EL (cell line): Measurements from ENCODE around the gene UNK.

ENCODE experiments used
- DNase-seq: peaks from one replicate; pipeline ENCODE4 v3.0.0-alpha.2; 2016

UNK gene

DNA sequence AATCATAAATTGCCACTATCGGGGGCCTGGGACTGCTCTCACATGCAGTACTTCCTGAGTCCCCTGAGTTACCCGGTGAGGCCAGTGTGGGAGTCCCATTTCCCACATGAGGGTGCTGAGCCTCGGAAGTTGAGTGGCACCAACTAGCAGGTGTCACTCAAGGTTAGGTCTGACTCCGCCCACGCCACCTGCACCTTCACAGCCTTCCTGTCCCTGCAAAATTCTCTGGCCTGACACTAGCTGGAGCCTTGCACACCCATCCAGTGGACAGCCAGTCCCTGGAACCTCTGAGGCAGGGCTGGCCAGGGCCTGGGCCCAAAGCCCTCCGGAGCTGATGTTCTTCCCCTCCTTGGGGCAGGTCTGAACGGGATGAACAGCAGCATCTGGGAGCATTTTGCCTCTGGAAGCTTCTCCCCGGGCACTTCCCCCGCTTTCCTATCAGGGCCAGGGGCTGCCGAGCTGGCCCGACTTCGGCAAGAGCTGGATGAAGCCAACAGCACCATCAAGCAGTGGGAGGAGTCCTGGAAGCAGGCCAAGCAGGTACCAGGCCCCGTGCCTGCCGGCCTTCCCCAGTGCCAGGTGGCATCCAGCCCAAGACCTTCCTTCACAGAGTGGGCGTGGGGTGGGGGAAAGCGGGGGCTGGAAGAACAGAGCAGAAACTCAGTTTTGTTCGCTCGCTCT, 37.7 kb downstream of the UNK start:
- DNase-seq: no peak

DNA sequence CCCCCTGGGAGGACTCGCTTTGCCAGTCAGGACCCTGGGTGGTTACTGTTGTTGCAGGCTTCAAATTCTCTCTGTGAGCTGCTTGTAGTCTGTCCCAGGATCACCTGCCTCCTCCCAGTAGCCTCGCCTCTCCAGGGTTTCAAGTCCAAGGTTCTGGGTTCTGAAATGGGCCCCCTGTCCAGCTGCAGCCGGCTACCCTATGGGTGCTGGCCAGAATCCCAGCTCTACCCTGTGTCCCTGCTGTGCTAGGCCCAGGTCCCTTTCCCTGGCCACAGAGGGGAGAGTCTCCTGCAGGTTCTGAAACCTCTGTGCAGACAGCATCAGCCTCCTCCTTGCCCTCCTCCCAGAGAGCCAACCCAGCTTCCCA, 38.2 kb downstream of the UNK start:
- DNase-seq: no peak

DNA sequence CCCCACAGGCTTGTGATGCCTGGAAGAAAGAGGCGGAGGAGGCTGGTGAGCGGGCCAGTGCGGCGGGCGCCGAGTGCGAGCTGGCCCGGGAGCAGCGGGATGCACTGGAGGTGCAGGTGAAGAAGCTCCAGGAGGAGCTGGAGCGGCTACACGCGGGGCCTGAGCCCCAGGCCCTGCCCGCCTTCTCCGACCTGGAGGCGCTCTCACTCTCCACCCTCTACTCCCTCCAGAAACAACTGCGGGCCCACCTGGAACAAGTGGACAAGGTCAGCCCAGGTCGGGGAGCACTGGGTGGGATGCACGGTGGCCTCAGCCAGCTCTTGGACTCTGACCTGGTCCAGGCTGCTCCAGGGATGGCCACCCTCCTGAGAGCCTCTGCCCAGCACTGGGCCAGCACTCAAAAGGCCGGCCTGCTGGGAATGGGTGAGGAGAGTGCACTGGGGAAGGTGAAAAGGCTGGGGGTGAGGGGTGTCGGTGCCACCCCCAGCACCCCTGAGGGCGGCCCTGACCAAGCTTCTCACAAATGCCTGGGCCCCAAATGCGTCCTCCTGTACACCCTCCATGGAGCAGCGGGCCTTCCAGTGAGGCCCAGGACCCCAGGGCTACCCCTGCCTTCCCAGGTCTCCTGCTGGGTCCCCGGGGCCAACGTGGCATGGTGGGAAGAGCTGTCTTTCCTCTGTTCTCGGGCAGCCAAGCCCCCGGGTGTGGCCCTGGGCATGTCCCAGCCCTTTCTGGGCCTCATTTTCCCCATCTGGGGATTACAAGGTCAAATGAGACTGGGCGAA, 38.8 kb downstream of the UNK start:
- no peak for DNase-seq

DNA sequence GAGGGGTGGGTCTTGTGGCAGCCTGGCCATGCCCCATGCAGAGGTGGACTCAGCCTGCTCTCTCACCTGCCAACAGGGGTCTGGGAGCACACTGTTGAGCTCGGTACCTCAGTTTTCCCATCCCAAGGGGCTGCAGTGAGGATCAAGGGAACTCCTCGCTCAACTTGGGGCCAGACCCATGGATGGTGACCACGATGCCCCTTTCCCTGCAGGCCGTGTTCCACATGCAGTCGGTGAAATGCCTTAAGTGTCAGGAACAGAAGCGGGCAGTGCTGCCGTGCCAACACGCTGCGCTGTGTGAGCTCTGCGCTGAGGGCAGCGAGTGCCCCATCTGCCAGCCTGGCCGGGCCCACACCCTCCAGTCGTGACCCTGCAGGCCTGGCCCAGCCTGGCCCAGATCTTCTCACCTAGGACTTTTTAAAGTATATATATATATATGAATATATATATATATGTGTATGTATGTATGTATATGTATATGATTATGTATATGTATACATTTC, 39.5 kb downstream of the UNK start:
- DNase-seq: no peak

DNA sequence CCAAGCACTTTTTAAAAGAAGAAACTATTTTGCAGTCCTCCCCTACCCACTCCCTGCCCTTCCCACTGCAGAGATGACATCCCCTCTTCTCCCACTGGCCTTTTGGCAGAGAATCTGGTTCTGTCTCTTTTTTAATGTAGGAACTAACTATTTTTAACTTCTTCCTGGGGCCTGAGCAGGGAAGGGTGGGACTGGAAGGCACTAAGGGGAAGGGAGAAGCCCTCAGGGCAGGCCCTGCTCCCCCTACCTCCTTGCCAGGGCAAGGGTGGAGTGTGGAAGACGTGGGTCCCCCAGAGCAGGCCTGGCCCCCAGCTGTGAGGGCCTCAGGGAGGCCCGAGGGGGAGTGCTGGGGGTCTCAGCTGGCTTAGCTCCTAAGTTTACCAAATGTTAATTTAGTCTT, 40.1 kb downstream of the UNK start:
- DNase-seq: no peak

DNA sequence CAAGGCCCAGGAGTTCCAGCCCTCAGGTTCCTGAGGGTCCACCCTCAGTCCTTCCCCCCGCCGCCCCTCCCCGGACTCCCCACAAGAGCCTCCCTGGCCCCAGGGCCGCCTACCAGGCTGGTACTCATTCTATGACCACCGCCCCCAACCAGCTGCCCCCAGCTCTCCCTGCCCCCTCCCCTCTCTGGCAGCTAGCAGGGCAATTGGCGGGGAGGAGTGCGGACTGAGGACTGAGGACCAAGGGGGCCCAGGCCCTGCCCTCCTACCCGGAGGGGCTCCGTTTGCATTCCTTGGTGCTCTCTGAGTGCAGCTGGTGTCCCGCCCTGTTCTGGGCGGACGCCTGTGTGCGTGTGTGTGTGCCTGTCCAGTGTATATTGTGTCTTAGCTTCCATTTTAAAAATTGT, 40.5 kb downstream of the UNK start:
- no peak for DNase-seq

DNA sequence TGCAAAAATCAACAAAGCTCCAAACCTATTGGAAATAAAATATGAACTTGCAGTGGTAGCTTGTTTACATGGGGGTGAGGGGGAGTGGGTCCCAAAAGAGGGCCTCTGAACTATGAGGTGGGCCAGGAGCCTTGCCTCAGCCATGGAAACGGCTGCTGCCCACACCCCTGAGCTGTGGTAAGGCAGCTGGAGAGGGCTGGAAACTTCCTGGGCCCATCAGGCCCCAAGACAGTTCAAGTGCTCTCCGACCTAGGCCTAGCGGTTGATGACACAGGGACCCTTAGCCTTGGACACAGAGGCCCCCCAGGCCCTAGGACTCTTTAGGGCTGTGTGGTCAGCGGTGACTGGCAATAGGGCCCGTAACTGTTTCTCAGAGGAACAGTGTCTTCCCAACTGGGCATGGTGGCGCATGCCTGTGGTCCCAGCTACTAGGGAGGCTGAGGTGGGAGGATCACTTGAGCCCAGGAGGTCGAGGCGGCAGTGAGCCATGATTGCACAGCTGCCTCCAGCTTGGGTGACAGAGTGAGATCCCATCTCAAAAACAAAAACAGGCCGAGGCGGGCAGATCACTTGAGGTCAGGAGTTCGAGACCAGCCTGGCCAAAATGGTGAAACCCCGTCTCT, 41.3 kb downstream of the UNK start:
- DNase-seq: no peak

DNA sequence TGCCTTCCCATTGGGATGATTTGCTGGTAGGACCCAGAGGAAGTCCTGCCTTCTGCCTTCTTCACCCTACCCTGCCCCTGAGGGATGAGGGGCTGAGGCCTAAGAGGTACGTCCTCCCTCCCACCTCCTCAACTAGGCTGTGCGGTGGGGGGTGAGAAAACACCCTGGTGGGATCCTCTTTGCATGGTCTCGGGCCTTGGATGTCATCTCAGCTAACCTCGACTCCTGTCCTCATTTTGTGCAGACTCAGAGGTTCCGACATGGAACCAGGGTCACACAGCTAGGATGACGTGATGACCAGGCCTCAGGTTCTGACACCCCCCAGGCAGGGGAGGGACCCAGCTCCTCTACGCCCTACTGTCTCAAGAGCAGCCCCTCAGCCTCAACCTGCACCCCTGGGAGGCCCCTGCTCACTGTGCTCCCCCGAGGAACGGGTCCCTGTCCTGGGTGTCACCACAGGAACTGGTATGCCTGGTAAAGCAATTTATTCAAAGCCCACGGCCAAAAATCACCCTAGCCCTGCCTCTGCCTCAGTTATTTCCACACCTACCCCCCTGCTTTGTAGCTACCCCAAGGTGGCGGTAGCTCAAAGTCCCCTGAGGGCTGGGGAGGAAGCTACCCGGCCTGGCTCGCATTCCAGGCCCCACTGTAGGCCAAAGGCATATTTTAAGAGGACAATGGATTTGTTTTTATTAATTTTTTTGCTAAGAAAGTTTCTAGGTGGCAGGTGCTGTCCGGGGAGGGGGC, 42.1 kb downstream of the UNK start:
- no peak for DNase-seq

DNA sequence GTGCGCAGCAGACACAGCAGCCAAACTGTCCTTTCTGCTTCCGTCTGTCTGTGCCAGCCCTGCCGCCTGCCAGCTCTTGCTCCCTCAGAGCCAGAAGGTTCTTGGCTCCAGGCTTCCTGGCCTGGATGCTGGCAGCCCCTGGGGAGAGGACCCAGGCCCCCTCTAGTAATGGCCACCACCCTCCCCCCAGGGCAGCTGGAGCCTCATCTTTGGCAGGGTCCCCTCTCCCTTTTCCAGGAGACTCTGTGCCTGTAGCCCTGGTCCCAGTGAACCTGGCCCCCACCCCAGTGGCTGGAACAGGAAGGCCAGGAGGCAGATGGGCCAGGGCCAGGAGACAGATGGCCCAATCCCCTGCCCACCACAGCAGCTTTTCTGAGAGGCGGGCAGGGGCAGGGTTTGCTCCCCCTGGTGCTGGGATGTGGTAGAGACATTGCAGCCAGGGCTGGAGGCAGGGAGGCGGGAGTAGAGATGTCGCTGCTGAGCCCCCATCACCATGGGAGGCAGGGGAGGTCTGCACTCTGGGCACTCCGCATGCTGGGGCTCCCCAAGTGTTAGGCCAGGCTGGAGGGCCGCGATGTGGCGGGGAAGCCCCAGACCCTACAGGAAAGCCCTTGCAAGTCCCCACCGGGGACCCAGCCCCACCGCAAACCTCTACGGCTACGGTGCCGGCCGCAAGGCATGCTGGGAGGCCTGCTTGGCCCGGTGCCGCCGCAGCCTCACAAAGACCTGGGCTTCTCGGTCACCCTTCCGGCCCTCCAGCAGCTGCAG, 42.9 kb downstream of the UNK start:
- peak; percentile 45 for DNase-seq

DNA sequence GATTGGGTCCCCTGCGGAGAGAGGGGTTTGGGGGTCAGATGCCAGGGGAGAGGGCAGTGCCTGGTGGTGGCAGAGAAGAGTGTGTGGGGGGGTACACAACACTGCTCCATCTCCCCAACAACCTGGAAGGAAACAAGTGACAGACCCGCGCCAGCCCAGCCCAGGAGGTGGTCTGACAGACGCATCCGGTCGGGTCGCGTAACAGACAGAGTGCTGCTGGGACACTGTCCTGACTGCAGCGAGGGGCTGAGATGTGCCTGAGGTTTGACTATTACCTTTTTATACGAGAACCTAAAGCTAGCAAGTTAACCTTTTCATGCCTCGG, 43.4 kb downstream of the UNK start:
- DNase-seq: no peak

DNA sequence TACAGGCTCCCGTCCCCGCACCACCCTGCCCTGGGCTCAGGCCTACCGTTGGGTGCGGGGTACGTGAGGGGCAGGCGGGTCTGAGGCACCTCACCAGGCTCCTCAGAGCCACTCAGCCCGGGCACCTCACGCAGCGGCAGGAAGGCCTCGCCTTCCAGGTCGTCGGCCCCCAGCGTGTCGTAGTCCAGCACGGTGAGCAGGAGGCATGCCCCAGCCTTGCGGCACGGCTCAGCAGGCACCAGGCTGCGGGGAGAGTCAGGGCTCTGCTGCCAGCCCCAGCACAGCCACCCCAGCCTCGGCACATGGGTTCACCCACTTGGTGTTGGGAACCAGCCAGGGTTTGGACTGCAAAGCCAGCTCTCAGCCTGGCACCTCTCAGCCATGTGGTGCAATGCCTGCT, 44.1 kb downstream of the UNK start:
- no peak for DNase-seq

DNA sequence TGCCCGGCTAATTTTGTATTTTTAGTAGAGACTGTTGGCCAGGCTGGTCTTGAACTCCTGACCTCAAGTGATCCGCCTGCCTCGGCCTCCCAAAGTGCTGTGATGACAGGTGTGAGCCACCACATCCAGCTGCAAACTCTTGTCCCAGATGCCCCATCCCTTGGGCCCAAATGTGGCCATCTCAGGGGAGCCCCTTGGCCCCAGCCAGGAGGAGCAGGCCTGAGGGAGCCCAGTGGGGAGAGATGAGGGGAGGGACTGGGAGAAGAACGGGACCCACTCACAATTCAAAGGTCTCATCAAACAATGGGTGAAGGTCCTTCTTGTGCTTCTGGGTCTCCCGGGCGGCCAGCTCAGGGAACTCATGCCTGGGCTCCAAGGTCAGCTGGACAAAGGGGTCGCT, 45.1 kb downstream of the UNK start:
- no peak for DNase-seq

DNA sequence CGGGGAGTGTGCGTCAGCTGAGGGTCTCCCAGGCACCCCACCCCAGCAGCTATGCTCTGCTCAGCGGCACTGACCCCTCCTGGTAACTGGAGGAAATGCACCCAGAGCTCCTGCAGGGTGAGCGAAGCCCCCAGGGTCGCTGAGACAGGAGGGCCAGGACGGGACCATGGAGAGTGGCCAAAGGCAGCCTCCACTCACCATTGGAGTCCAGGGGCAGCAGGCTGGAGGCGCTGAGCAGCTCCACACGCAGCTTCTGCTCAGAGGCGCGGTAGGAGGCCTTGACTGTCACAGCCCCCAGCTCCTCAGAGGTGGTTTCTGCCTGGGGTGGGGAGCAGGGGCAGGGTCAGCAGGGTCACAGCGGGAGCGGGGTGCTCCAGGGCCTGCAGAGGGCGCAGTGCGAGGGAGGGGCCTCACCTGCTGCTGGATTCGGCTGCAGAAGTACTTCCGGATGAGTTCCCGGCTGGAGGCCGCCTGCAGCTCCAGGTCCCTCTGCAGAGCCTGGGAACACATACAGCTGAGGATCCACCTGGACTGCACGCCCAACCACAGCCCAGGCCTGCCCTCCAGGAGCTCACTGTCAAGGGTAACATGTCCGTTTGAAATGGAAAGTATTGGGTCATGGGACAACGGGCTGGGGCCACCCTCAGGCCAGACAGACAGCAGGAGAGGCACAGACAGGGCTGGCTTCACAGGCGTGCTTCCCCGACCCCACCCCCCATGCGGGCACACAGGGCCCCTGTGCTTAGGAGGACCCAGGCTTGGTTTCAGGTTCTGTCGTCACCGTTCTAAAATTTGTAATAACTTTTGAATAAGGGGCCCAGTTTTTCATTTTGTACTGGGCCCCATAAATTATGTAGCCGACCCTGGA, 45.8 kb downstream of the UNK start:
- DNase-seq: no peak

DNA sequence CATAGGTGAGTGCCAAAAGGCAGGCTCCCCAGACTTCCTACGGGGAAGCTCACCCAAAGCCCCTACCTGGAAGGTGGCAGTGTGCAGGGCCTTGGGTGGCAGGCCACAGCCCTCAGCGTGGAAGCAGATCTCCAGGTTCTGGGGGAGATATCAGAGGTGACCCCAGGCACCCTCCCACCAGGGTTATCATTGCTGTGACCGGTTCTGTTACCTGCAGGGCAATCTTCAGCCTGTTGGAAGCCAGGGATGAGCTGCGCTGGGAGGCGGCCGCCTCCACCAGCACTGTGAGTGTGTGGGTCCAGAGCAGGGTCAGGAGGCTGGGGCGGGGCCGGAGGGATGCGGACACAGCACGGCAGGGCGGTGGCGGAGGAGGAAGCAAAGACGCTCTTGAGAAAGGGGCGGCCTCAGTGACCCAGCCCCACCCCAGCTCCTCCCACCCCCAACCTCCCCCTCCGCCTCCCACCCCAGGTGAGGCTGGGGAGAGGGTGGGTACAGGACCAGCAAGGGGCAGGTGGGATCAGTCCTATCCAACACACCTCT, 46.5 kb downstream of the UNK start:
- DNase-seq: no peak

DNA sequence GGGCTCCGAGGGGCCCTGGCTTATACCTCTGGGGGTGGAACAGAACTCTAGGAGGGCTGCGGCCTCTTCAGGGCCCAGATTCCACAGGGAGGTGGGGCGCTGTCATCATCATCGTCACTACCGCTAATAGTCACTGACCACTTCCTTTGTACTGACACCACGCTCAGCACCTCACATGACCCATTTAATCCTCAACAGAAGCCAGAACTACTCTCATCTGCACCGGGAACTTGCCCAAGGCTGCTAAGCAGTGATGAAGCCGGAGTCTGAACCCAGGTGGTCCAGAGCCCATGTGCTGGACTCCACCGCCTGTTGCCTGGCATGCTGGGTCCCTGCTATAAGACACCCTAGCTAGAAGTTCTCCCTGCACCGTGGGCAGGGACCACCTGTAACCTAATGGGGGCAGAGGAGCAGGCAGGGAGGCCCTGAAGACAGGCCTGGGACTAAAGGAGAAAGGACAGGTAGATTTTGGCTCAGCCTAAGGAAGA, 47.6 kb downstream of the UNK start:
- peak; percentile 88 for DNase-seq

DNA sequence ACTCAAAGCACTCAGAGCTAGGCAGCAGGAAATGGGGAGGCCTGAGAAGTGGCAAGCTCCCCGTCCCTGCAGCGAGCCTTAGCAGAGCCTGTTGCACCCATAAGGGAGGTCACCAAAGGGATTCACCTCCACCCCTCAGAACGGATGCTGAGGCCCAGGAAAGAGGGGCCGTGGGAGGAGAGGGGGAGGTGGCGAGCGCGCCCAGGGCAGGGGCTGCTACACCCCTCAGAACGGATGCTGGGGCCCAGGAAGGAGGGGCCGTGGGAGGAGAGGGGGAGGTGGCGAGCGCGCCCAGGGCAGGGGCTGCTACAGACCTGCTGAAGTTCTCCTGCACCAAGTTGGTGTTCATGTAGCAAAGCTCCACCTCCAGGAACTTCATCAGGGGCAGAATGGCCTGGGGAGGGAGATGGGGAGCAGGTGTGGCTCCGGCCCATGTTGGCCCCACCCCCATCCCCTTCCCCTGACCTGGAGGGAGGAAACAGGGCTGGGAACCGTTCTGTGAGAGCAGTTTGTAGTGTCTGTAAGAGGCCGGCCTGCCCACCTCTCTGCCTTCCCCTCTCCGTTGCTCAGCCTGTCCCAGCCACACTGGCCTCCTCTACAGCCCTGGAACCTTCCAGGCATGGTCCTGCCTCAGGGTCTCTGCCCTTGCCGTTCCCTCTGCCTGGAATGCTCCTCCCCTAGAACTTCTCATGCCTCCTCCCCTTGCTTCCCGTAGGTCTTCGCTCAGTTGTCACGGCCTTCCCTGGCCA, 48.2 kb downstream of the UNK start:
- no peak for DNase-seq

DNA sequence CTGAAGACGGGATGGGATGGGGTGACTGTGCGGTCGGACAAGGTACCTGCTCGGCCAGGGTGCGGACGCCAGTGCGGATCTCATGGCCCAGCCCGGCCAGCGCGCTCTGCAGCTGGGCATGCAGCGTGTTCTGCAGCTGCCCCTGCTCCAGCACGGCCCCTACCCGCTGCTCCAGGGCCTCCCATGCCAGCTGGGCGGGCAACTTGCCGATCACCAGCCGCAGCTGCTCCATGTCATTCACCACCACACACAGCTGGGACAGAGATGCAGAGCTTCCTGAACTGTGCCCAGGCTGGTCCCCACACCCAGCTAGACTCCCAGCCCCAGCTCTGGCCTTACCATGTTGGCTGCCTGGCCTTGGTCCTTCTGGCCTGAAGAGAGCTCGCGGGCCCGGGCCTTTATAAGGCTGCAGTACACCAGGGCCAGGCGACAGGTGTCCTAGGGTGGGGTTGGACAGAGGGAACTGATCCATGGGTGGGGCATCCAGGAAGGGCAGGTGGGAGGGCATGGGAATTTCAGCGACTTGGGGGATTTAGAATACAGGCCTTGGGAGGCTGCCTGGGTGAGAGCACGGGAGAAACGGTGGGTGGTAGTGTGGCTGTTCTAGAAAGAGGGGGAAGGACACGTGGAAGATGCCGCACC, 49.8 kb downstream of the UNK start:
- no peak for DNase-seq

DNA sequence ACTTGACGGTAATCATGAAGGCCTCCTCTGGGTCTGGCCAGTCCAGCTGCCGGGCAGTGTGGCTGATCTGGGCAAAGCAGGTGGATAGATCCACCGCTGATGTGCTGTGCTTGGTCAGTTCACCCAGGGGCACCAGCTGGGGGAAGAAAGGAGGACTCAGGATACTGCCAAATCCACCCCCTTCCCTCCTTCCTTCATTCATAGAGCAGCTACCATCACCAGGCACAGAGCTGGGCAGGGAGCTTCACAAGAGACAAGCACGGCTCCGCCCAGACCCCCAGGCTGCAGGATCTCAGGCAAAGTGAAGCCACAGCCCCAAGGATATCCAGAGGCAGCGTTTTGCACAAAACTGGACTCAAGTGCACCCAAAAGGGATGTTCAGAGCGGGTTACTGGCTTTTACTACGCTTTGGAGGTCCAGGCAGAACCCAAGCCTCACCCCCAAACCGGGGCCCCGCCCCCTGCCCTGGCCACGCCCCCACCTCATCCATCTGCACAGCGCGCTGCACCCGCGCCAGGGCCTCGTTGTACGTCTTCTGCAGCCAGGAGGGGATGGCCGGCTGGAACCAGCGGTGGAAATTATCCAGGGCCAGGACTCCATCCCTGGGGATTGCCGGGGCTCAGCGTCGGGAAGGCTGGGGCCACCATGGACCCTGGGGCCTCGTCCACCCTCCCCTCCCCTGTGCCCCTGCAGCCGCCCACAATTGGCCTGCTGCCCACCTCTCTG, 50.5 kb downstream of the UNK start:
- no peak for DNase-seq

DNA sequence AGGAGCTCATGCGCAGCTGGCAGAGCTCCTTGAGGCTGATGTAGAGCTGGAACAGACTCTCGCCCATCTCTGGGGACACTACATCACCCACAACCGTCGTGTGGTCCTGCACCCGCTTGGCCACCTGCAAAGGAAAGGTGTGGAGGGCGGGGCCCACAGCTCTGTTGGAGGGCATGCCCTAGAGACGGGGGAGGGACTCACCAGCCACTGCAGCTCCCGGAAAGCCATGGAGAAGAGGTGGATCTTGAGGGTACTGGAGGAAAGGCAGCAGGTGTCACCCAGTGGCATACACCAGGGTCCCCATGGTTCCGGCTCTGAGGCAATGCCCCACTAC, 51.0 kb downstream of the UNK start:
- DNase-seq: no peak
